Natural killer cell treated with Interleukin-12 subunit alpha and Interleukin-12 subunit beta and Interleukin-15 and Interleukin-18, amount 100 ng/mL, for 72 hours (primary cell): ENCODE data around the gene TMEM220. TPM values are rescaled to one million over a fixed set of nuclear protein-coding genes. Genes with fewer than 3 reads are reported as not detected.
"Not testable (repeated sequence)": the region's sequence is repeated elsewhere in the genome, so short reads cannot be mapped to it uniquely, and the experiment has no call there.

Source experiments
- ATAC-seq, 2 donors: fragments of 150-1000 bp; cut with Tn5 transposase in 1 of 2; sonication (Bioruptor Pico), chemical (Tn5 transposase) in 1 of 2; 2 replicates each; pipeline ENCODE4 v1.10.0; 2021
- DNase-seq: peaks from one replicate; pipeline ENCODE4 v3.0.0; 2022; ENCODE audit warnings: low spot score
- H3K27ac Mint-ChIP-seq, 2 donors: 1 replicate in 1 of 2; 2 replicates in 1 of 2; pipeline ENCODE4 v1.8.0; 2022; ENCODE audit warnings: mixed read lengths in 2 of 2, mild to moderate bottlenecking in 1 of 2, moderate library complexity in 1 of 2
- H3K27me3 Mint-ChIP-seq, 2 donors: 1 replicate in 1 of 2; 2 replicates in 1 of 2; pipeline ENCODE4 v1.8.0; 2022; ENCODE audit warnings: mixed read lengths in 2 of 2
- H3K36me3 Mint-ChIP-seq: one replicate; pipeline ENCODE4 v1.8.0; 2022; ENCODE audit warnings: mixed read lengths
- H3K4me1 Mint-ChIP-seq, 2 donors: 1 replicate in 1 of 2; 2 replicates in 1 of 2; pipeline ENCODE4 v1.8.0; 2022; ENCODE audit warnings: low read depth in 2 of 2, mixed read lengths in 2 of 2, mild to moderate bottlenecking in 1 of 2
- H3K4me3 Mint-ChIP-seq: one replicate; pipeline ENCODE4 v1.8.0; 2022; ENCODE audit warnings: mixed read lengths
- H3K9me3 Mint-ChIP-seq: 2 replicates; pipeline ENCODE4 v1.8.0; 2022; ENCODE audit warnings: mixed read lengths
- total RNA-seq, 2 donors: library from RNA; stranded (reverse); gene quantifications; one replicate each; pipeline ENCODE4 v1.2.3, GENCODE V29; 2022

TMEM220 gene
- total RNA-seq, 2 donors from 2014 or later, result 1.1 TPM; not detected in 1

GRCh38 chr17:10697092-10698081 is 32.4 kb downstream of the TMEM220 start, which contains the start of the genes ADPRM and SCO1:
Gene ADPRM (plus strand): TSS chr17:10697594. CDS start chr17:10704927, 7,333 bp downstream.
Gene SCO1 (minus strand): TSS chr17:10697533. CDS start chr17:10697507, 26 bp downstream.
- Mint-ChIP-seq H3K27ac (peak within 1 kb of the TSS; percentile 94 to 96), H3K4me1 (peaks cover 21 to 43% of the 10 kb centered on the region in 2 donors), H3K36me3 (peaks cover 16% of the 10 kb centered on the region), H3K9me3 (no peaks in the 10 kb centered on the region), H3K27me3 (no peaks in the 10 kb centered on the region), H3K4me3 (peak within 1 kb of the TSS; percentile 92)
- ATAC-seq (peak; percentile 99), DNase-seq (peak; percentile 95)

- Mint-ChIP-seq H3K27ac (peak overlapping the region; percentile 94 to 96), H3K4me3 (peak overlapping the region; percentile 92), H3K4me1 (peaks cover 21 to 39% of the 10 kb centered on the region in 2 donors), H3K36me3 (peaks cover 11% of the 10 kb centered on the region)
- not testable (repeated sequence) for DNase-seq, ATAC-seq, H3K27me3 Mint-ChIP-seq, H3K9me3 Mint-ChIP-seq
Observed at GRCh38 chr17:10695875-10696407, 33.9 kb downstream of the TMEM220 start.

- no peak overlapping the region for H3K4me3 Mint-ChIP-seq
- H3K27me3 Mint-ChIP-seq, result no peaks in the 10 kb centered on the region
- H3K4me1 Mint-ChIP-seq, result peaks cover 12 to 16% of the 10 kb centered on the region in 2 donors
- H3K27ac Mint-ChIP-seq, result no peak overlapping the region
- DNase-seq (no peak), ATAC-seq (no peak)
- no peaks in the 10 kb centered on the region for H3K9me3 Mint-ChIP-seq
- peaks cover 30% of the 10 kb centered on the region for H3K36me3 Mint-ChIP-seq
Observed at GRCh38 chr17:10687499-10687898, 42.3 kb downstream of the TMEM220 start.

- H3K4me3 Mint-ChIP-seq, result no peak overlapping the region
- no peak overlapping the region for H3K27ac Mint-ChIP-seq
- peaks cover 0 to 4% of the 10 kb centered on the region in 2 donors for H3K4me1 Mint-ChIP-seq
- H3K9me3 Mint-ChIP-seq, result no peaks in the 10 kb centered on the region
- ATAC-seq (no peak), DNase-seq (no peak)
- H3K36me3 Mint-ChIP-seq, result peaks cover 22% of the 10 kb centered on the region
- H3K27me3 Mint-ChIP-seq, result no peaks in the 10 kb centered on the region
Observed at GRCh38 chr17:10683853-10684252, 46.0 kb downstream of the TMEM220 start.

- Mint-ChIP-seq H3K27ac (no peak overlapping the region), H3K36me3 (peaks cover 22% of the 10 kb centered on the region), H3K4me3 (no peak overlapping the region), H3K4me1 (no peaks in the 10 kb centered on the region), H3K27me3 (no peaks in the 10 kb centered on the region), H3K9me3 (no peaks in the 10 kb centered on the region)
- ATAC-seq (no peak), DNase-seq (no peak)
Observed at GRCh38 chr17:10681866-10682446, 47.9 kb downstream of the TMEM220 start.

- no peak for ATAC-seq
Observed at GRCh38 chr17:10674704-10675103, 55.1 kb downstream of the TMEM220 start.

GRCh38 chr17:10673312-10673711 is 56.5 kb downstream of the TMEM220 start:
- no peak overlapping the region for H3K4me3 Mint-ChIP-seq

More at GRCh38 chr17:10674704-10675103, 55.1 kb downstream of the TMEM220 start:
- no peak for DNase-seq
- Mint-ChIP-seq H3K27ac (no peak overlapping the region), H3K27me3 (no peaks in the 10 kb centered on the region), H3K4me1 (no peaks in the 10 kb centered on the region), H3K4me3 (no peak overlapping the region), H3K9me3 (no peaks in the 10 kb centered on the region), H3K36me3 (peaks cover 7% of the 10 kb centered on the region)

GRCh38 chr17:10668775-10669174 is 61.0 kb downstream of the TMEM220 start:
- DNase-seq (no peak), ATAC-seq (no peak)
- Mint-ChIP-seq H3K27me3 (no peaks in the 10 kb centered on the region), H3K27ac (no peak overlapping the region), H3K4me3 (no peak overlapping the region), H3K9me3 (no peaks in the 10 kb centered on the region), H3K36me3 (peaks cover 5% of the 10 kb centered on the region), H3K4me1 (no peaks in the 10 kb centered on the region)

More at GRCh38 chr17:10673312-10673711, 56.5 kb downstream of the TMEM220 start:
- H3K27ac Mint-ChIP-seq, result no peak overlapping the region
- DNase-seq (no peak), ATAC-seq (no peak)
- no peaks in the 10 kb centered on the region for H3K9me3 Mint-ChIP-seq
- no peaks in the 10 kb centered on the region for H3K27me3 Mint-ChIP-seq
- H3K36me3 Mint-ChIP-seq, result peaks cover 7% of the 10 kb centered on the region
- no peaks in the 10 kb centered on the region for H3K4me1 Mint-ChIP-seq

- Mint-ChIP-seq H3K9me3 (no peaks in the 10 kb centered on the region), H3K4me3 (no peak overlapping the region), H3K27me3 (no peaks in the 10 kb centered on the region), H3K36me3 (peaks cover 5% of the 10 kb centered on the region), H3K4me1 (no peaks in the 10 kb centered on the region), H3K27ac (no peak overlapping the region)
- DNase-seq, result no peak
- ATAC-seq, result no peak
Observed at GRCh38 chr17:10666906-10667305, 62.9 kb downstream of the TMEM220 start.

GRCh38 chr17:10664571-10664970 is 65.3 kb downstream of the TMEM220 start:
- Mint-ChIP-seq H3K4me3 (no peak overlapping the region), H3K36me3 (peaks cover 5% of the 10 kb centered on the region), H3K4me1 (no peaks in the 10 kb centered on the region), H3K9me3 (no peaks in the 10 kb centered on the region), H3K27ac (no peak overlapping the region), H3K27me3 (no peaks in the 10 kb centered on the region)
- no peak for ATAC-seq
- DNase-seq, result no peak

Other genes starting within 250 kb of the TMEM220 start
- not detected for gene MYH1, start 211.5 kb downstream of the TMEM220 start, total RNA-seq
- gene MYH2, start 180.4 kb downstream of the TMEM220 start, total RNA-seq, result not detected
- 1 to 10 TPM; 4.2 to 5.9 TPM for gene MYH3, start 72.7 kb downstream of the TMEM220 start, total RNA-seq
- gene SCO1, start 32.5 kb downstream of the TMEM220 start, total RNA-seq, result 10 to 100 TPM; 28.3 to 33.8 TPM
- 1 to 10 TPM; 7.8 to 9.4 TPM for gene ADPRM, start 32.4 kb downstream of the TMEM220 start, total RNA-seq
- not detected for gene TMEM238L, start 74.1 kb upstream of the TMEM220 start, total RNA-seq
- gene PIRT, start 108.1 kb upstream of the TMEM220 start, total RNA-seq, result not detected